Transverse colon (tissue), 4 donors: Measurements from ENCODE around the gene DPY19L1. TPM values are rescaled to one million over a fixed set of nuclear protein-coding genes. Genes with fewer than 3 reads are reported as not detected.
"Not testable (repeated sequence)": the region's sequence is repeated elsewhere in the genome, so short reads cannot be mapped to it uniquely, and the experiment has no call there.

Source experiments
- DNase-seq: peaks from one replicate; pipeline ENCODE4 v3.0.0-alpha.2; 2019
- H3K27ac ChIP-seq, 4 donors: fragments of 200-600 bp; sonication (generic); 2 replicates each; pipeline ENCODE4 v1.5.1; 2016 to 2018; ENCODE audit warnings: inconsistent platforms in 4 of 4
- H3K27me3 ChIP-seq: fragments of 200-600 bp; sonication (generic); 2 replicates; pipeline ENCODE4 v1.5.1; 2017; ENCODE audit warnings: inconsistent platforms
- H3K36me3 ChIP-seq, 4 donors: fragments of 200-600 bp; sonication (generic); 2 replicates each; pipeline ENCODE4 v1.5.1; 2017 to 2019; ENCODE audit warnings: inconsistent platforms in 4 of 4
- H3K4me1 ChIP-seq, 4 donors: fragments of 200-600 bp; sonication (generic); 2 replicates each; pipeline ENCODE4 v1.5.1; 2017 to 2020; ENCODE audit warnings: inconsistent platforms in 4 of 4
- H3K4me3 ChIP-seq, 4 donors: fragments of 200-600 bp; sonication (generic); 1 replicate in 1 of 4; 2 replicates in 3 of 4; pipeline versions ENCODE4 v1.5.1 to v1.6.1; 2017 to 2019; ENCODE audit warnings: inconsistent platforms in 4 of 4
- H3K9me3 ChIP-seq, 2 donors: fragments of 200-600 bp; sonication (generic); 2 replicates each; pipeline ENCODE4 v1.5.1; 2017 to 2019; ENCODE audit warnings: inconsistent platforms in 2 of 2
- CTCF ChIP-seq, 5 experiments: fragments of 200-600 bp in 3 of 5; fragments of 450-650 bp in 2 of 5; sonication (generic) in 3 of 5; IDR thresholded peaks; 1 replicate in 2 of 5; 2 replicates in 3 of 5; pipeline ENCODE4 v1.5.1; 2016 to 2017; ENCODE audit warnings: antibody characterized with exemption in 5 of 5, inconsistent platforms in 3 of 5, mild to moderate bottlenecking in 2 of 5, moderate library complexity in 1 of 5
- POLR2A ChIP-seq: fragments of 450-650 bp; IDR thresholded peaks from one replicate; pipeline ENCODE4 v1.6.1; 2016; ENCODE audit warnings: antibody characterized with exemption, mild to moderate bottlenecking, moderate library complexity
- POLR2AphosphoS5 ChIP-seq, 3 donors: sonication (generic); formaldehyde crosslinking; IDR thresholded peaks; one replicate each; pipeline ENCODE4 v1.6.1; 2016; ENCODE audit warnings: antibody characterized with exemption in 3 of 3
- WGBS, 2 donors: methylation state at CpG; one replicate each; pipeline ENCODE4 v1.1.5; 2018; ENCODE audit warnings: low coverage in 1 of 2; 5-methylcytosine and 5-hydroxymethylcytosine counted together
- in situ Hi-C, 4 donors: fragments of 200-750 bp; cut with MboI; loops; one replicate each; pipeline versions ENCODE4 v1.15.0 to v1.15.1; 2017; ENCODE audit warnings: low sequenced_read_pairs in 3 of 4, low pct_ligation_motif_present in 1 of 4, low pct_unique_long_range_greater_than_20kb in 1 of 4
- intact Hi-C: fragments of 100-400 bp; cut with DNase I; formaldehyde crosslinking; loops from one replicate; pipeline ENCODE4 v1.15.1; 2023; ENCODE audit warnings: low total_unique reads
- small RNA-seq, 4 donors: library from RNA; depleted of rRNA; stranded (forward); fragments of <200 nt; gene quantifications; one replicate each; pipeline ENCODE3, GENCODE V24; 2016
- total RNA-seq, 4 donors: library from RNA; depleted of rRNA; stranded (reverse); fragments of >200 nt; gene quantifications; one replicate each; pipeline ENCODE4 v1.1.0, GENCODE V29; 2016

The DPY19L1 gene
- total RNA-seq, 4 donors from 2014 or later = 1.6 to 14.7 (median 12.0) TPM

DNA sequence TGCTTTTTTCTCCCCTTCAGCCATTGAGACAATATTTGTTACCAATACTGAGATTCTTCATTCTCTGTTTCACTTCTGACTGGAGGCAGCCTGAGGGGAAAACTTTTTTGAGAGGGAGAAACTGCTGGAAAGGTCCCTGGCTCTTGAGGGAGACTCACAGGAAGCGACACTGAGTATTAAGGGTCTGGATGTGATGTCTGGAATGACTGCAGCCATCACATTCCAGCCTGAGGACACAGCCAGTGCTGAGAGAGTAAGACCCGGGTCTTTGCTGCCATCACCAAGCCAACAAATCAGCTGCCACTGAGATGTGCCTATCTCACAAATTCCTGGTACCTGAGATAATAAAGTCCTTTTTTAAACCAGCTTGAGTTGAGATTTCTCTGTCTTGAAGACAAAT is 157.4 kb downstream of the DPY19L1 start:
- Histone ChIP-seq H3K9me3 (peaks cover 3 to 8% of the 10 kb centered on the region in 2 donors), H3K4me3 (no peak overlapping the region), H3K4me1 (no peaks in the 10 kb centered on the region), H3K27ac (no peak overlapping the region), H3K36me3 (no peaks in the 10 kb centered on the region), H3K27me3 (no peaks in the 10 kb centered on the region)
- in situ Hi-C loops (no loop called here), intact Hi-C loops (no loop called here)
- no peak for DNase-seq
- WGBS, 2 donors = 75% methylated on average over 2 of the region's 2 CpGs; no CpG with 5 or more reads in 1 of the 2 donors
- no peak for TF ChIP-seq CTCF (IDR thresholded peaks at IDR 0.05)
- no peak for TF ChIP-seq POLR2AphosphoS5 (IDR thresholded peaks at IDR 0.05)
- no peak for TF ChIP-seq POLR2A

DNA sequence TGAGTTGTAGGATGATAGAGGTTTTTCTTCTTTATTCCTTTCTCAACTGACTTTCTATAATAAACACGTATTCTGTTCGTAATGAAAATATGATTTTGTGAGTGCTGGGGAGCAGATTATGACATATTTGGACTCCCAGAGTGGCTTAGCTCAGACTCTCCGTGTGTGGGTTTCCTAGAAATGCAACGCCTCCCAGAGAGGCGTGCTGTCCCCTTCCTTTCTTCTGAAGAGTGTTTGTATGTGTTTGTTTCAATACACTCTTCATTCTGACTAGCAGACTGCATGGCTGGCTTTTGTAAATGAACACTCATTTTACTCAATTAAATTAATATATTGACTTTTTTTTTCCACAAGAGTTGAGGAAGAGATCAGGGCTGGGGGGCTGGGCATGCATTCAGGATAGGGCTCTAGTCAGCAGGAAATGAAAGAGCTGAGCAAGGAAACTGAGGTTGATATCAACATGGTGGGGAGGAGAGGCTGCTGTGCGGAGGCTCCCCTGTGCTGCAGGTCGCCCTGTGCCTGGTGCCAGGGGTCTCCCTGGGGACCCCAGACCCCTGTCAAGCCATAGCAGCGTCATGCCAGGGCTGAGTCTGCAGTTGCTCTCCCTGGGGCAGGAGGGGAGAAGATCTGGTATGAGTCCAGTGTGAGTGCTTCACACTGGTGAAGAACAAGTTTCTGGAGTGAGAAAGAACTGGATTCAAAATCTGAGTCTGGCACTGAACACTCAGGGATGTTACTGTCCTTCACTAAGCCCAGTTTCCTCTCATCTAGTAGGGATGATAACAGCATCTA is 158.1 kb downstream of the DPY19L1 start:
- H3K27ac ChIP-seq, in situ Hi-C loops, H3K36me3 ChIP-seq, DNase-seq, intact Hi-C loops, H3K27me3 ChIP-seq, H3K9me3 ChIP-seq, H3K4me3 ChIP-seq, H3K4me1 ChIP-seq: not testable (repeated sequence)
- 51 to 77% methylated on average over 6 to 8 of the region's 8 CpGs for WGBS, 2 donors

Small RNA genes lying within 50 kb of the gene (small RNA-seq; reads per million reads assigned to genes)
- gene MIR548N (0 to 0.35 (median 0.20) reads per million in 4 donors), gene RF00322 (0 reads per million in 4 donors)

Other genes with a start within 250 kb of the DPY19L1 start
- not detected for gene TBX20, start 216.6 kb upstream of the DPY19L1 start, total RNA-seq